D721Med (cell line): Measurements from ENCODE around the gene MEX3C.

Experiments
- DNase-seq: peaks from one replicate; pipeline ENCODE4 v3.0.0; 2011; ENCODE audit warnings: low spot score; ENCODE audit not compliant: insufficient read length
- FAIRE-seq: peaks from 2 replicates; lab custom pipeline; 2011; peaks lifted over from hg19 to GRCh38; lab: Jason Lieb, UNC
- TF ChIP-seq, protein P1 (sequence below): IDR thresholded peaks from 2 replicates; pipeline ENCODE4 v1.5.1; 2012; ENCODE audit warnings: mild to moderate bottlenecking, control low read depth; ENCODE audit not compliant: insufficient read depth; ENCODE audit errors: missing control alignments

MEX3C gene

DNA sequence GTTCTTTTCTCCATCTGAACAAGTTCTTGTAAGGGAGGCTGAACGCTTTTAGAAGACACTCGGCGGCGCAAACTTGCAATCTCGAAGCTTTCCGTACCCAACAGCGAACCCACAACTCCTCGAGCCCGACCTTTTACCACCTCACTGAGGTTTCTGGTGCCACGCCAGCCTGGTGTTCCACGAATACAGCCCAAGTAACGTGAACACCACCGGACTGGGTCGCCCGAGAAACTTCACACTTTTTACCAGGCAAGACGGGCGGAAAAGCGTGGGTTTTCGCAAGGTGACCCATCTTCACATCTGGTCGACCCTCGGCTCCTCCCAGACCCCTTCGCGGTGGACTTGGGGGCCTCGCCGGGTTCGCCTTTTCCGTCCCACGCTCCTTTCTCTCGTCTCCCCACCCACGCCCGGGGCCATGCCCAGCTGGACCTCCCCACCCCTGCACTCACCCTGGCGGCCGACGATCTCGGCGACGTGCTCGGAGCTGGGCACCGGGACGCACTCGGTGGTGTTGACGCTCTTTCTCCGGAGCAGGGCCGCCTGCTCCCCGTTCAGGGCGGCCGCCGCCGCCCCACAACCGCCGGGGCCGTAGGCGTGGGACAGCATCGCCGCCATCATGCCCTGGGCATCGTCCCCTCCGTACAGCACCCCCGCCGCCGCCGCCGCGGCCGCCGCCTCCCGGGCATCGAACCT is 1.2 kb downstream of the MEX3C start:
- TF ChIP-seq, protein P1, sequence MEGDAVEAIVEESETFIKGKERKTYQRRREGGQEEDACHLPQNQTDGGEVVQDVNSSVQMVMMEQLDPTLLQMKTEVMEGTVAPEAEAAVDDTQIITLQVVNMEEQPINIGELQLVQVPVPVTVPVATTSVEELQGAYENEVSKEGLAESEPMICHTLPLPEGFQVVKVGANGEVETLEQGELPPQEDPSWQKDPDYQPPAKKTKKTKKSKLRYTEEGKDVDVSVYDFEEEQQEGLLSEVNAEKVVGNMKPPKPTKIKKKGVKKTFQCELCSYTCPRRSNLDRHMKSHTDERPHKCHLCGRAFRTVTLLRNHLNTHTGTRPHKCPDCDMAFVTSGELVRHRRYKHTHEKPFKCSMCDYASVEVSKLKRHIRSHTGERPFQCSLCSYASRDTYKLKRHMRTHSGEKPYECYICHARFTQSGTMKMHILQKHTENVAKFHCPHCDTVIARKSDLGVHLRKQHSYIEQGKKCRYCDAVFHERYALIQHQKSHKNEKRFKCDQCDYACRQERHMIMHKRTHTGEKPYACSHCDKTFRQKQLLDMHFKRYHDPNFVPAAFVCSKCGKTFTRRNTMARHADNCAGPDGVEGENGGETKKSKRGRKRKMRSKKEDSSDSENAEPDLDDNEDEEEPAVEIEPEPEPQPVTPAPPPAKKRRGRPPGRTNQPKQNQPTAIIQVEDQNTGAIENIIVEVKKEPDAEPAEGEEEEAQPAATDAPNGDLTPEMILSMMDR = no peak
- FAIRE-seq = no peak

DNA sequence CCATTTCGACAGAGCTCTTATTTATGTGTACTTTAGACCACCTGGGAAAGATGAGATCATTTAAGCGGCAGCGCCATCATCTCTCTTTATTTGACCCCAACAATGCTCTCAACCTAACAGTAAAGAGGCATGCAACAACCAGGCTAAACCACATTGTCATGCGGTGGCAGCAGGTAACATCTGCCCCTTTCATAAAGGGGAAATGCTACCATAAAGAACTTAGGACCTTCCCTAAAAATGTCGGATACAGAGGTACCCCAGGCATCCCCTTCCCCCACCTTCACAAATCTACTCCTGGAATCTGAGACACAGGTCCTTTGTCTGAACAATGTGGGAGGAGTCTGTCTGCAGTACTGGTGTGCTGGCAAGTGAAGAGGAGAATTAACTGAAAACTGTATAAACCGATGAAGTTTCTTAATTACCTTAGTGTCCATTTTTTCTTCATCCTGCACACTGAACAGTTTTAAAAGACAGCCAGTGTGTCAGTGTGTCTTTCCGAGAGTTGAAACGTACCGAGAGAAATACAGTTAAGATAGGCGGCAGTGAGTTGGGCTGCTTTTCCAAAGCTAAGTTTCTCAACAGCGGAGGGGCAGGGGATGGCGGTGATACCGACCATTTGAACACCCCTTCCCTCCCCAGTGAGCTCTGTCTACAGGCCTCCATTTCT is 1.9 kb downstream of the MEX3C start:
- peak; percentile 77 for FAIRE-seq

More for the DNA sequence above, 1.2 kb downstream of the MEX3C start:
- no peak for DNase-seq

DNA sequence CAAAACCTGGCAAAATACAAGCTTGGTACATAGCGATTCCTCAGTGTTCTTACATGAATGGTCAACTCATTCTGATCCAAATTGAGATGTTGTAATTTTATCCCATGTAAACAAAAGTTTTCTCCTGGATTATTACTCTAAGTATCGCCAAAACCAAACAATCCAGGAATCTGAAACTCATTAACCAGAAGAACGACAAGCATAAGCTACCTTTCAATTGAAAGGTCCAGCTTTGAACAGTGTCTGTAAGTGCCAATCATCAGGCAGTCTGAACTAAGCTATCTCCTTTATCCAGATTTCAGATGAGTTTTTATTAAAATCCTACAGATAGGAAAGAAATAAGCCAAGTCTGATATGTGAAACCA is 2.4 kb downstream of the MEX3C start:
- FAIRE-seq (peak; percentile 51), DNase-seq (no peak)
- TF ChIP-seq, protein P1 = no peak

More for the DNA sequence above, 1.9 kb downstream of the MEX3C start:
- TF ChIP-seq, protein P1 = no peak
- DNase-seq = no peak

DNA sequence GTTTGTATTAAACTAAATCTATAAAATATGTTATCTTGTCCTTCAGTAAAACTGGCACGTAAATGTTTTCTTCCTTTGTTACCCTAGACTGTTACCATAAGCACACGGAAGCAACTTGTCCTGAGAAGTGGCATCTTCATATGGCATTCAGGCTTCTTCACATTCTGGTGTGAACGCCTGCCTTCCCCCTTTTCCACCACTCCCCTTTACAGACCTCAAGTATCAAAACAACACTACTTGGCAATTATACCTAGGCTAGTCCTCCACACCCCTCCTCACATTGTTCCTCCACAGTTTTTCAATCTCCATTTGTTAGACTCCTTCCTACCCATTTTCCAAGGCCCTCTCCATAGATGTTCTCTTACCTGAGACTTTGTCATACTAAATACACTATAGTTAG is 2.9 kb downstream of the MEX3C start:
- FAIRE-seq = peak; percentile 75
- DNase-seq = no peak
- TF ChIP-seq, protein P1 = no peak

DNA sequence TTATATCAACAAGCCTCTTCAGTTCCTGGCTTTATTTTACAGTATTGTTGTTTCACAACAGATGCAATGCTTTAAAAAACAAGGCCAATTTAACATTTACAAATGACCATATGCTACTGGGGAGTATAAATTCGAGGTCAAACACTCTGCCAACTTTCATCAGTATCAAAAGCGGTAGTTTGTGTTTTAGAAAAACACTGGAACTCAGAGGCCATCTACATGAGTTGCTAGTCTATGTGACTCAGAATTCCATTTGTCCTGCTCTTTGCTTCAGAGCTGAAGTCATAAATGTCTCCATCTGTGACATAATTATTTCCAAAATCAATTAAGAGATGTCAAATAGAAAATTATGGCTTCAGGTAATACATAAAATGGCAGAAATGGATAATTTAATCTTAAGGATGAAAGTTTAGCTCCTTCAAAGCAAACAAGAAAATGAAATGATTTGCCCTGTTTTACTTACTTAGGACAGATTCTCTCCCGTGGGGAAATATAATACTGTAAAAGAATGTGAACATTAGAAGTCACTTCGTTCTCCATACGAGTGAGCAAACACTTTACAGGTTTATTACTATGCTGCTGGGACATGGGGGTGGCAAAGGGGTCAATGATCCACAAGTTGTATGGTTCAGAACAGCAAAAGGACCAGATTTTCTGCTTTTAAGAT is 3.7 kb downstream of the MEX3C start:
- TF ChIP-seq, protein P1 = no peak
- no peak for DNase-seq
- FAIRE-seq = peak; percentile 89

DNA sequence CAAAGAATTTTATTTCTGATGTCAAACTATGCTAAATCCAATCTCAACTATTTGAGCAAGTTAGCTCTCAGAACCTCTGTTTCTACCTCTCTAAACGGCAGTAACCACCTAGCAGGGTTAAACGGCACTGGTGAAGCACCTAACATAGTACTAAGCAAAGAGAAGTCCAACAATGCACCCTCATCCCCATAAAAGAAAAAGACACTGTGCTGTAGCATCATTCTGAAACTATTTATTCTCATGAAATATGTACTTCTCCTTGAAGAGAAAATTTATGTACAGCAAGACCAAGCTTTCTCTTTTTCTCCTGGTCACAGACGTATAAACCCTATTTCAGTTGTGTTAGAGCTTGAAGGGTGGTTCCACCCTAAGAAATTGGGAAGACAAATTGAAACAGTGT is 4.8 kb downstream of the MEX3C start:
- DNase-seq = no peak
- peak; percentile 74 for FAIRE-seq
- TF ChIP-seq, protein P1 = no peak
